ENCODE data around the gene LIAS. TPM values are rescaled to one million over a fixed set of nuclear protein-coding genes. Genes with fewer than 3 reads are reported as not detected.

Gene LIAS
- polyA plus RNA-seq, 1 experiment: 5.1 TPM

DNA sequence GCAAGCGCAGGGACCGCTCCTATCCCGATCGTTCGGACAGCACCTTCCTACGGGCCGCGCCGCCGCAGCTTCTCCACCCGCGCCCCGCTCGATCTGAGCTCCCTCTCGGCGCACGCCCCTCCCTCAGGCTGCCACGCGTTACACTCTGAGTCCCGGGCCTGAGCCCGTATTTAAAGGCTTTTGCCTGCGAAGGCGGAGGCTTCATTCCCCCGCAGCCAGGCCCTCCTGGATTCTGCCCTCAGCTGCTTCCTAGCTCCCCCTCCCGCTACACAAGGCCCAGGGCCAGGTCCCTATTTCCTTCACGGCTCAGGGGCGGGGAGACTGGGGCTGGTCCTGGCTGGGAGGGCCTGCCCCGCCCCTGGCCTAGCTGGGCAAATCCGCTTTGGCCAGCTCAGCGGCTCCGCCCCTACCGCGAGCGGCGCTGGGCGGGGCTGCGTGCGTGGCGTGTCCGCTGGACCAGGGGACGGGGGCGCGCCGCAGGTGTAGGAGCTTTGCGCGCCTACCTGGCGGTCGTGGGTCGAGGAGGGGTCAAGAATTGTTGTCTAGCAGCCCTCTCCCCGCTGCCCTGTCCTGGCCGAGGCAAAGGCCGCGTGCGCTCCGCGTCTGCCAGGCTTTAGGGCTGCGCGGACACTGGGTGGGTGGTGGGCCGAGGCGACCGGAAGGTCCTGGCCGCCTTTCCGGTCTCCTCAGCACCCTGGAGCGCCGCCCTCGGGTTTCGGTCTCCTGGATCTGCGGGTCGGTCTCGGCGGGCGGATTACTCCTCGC, 68.6 kb downstream of the LIAS start, which contains the start of gene UGDH:
TSS of gene UGDH (minus strand) at position 144 of the 765 bp plus-strand sequence. CDS start 5,927 bp downstream, outside the sequence.
- no peak for TF ChIP-seq CTCF (IDR thresholded peaks at IDR 0.05; ENCODE audit: insufficient read depth, low read depth, low read length)
- CTCF ChIA-PET: interaction anchor here (0.5 kb wide), 1 partner anchor 158 kb away, joined by 3 read pairs; no protein-coding TSS in a partner anchor
- peak; percentile 93 for DNase-seq (ENCODE audit: low read depth)
- Histone ChIP-seq H3K27me3 (ENCODE audit: control insufficient read depth, insufficient read depth, low read length) (no peaks in the 10 kb centered on the region), H3K4me3 (ENCODE audit: low read depth, low read length) (peak within 1 kb of the TSS; percentile 79), H3K36me3 (ENCODE audit: control insufficient read depth, insufficient read depth, low read length) (peaks cover 4% of the 10 kb centered on the region)
- POLR2A ChIA-PET: interaction anchor here (0.5 to 1.2 kb wide), 5 partner anchors 21 to 448 kb away, joined by 3 to 8 read pairs (median 6); no protein-coding TSS in a partner anchor

DNA sequence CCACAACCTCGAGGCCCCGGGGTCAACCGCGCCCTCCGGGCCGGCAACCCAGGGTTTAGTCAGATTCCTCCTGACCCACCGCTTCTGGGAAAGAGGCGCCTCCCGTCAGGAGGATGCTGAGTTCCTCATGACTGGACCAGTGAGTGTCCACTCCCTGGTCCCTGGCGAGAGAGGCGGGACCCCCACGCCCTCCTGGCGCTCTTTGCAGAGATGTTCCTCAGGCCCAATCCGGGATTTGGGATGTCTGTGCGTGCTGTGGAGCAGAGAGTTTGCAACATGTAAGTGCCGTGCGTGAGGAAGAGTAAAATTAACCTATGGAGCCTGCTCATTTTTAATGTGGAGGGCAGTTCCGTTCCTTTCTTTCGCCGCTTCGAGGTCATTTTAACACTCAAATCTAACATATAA, 69.2 kb downstream of the LIAS start:
- peak overlapping the region; percentile 79 for H3K4me3 ChIP-seq (ENCODE audit: low read depth, low read length)
- no peak for TF ChIP-seq CTCF (IDR thresholded peaks at IDR 0.05; ENCODE audit: insufficient read depth, low read depth, low read length)
- DNase-seq (ENCODE audit: low read depth): no peak
- H3K27me3 ChIP-seq (ENCODE audit: control insufficient read depth, insufficient read depth, low read length): no peaks in the 10 kb centered on the region
- ChIA-PET POLR2A (no interaction called here), CTCF (no interaction called here)
- H3K36me3 ChIP-seq (ENCODE audit: control insufficient read depth, insufficient read depth, low read length): peaks cover 4% of the 10 kb centered on the region

Small RNA genes lying within 50 kb of the gene (small RNA-seq; reads per million reads assigned to genes)
- gene MIR5591 (ENCODE audit: insufficient read length, low read depth, low replicate concordance) (not detected), gene RF00019 (ENCODE audit: insufficient read length, low read depth, low replicate concordance) (not detected)

Other genes with a start within 250 kb of the LIAS start
- gene RFC1, start 92.7 kb upstream of the LIAS start, polyA plus RNA-seq (2011; rRNA removed): 18.1 and 32.6 TPM in 2 replicates
- gene KLB, start 52.1 kb upstream of the LIAS start, polyA plus RNA-seq (2011; rRNA removed): not detected in 2 replicates
- 458 and 1,469 TPM in 2 replicates for gene RPL9, start 134 bp upstream of the LIAS start, polyA plus RNA-seq (2011; rRNA removed)
- gene UGDH, start 68.4 kb downstream of the LIAS start, polyA plus RNA-seq (2011; rRNA removed): 27.9 and 55.4 TPM in 2 replicates
- 25.4 and 41.9 TPM in 2 replicates for gene SMIM14, start 179.8 kb downstream of the LIAS start, polyA plus RNA-seq (2011; rRNA removed)
- 44.1 and 67.8 TPM in 2 replicates for gene UBE2K, start 239.1 kb downstream of the LIAS start, polyA plus RNA-seq (2011; rRNA removed)